Omental fat pad (tissue), 4 donors: Measurements from ENCODE around the gene CCDC3. TPM values are rescaled to one million over a fixed set of nuclear protein-coding genes. Genes with fewer than 3 reads are reported as not detected.

Experiments used
- ATAC-seq: fragments of 150-250 bp; one replicate; pipeline ENCODE4 v1.9.1; 2016; ENCODE audit warnings: mild to moderate bottlenecking, moderate library complexity; ENCODE audit not compliant: low FRiP score
- DNase-seq: peaks from one replicate; pipeline ENCODE4 v3.0.0-alpha.2; 2019; ENCODE audit warnings: low spot score
- total RNA-seq, 4 donors: library from RNA; depleted of rRNA; stranded (reverse); fragments of >200 nt; gene quantifications; one replicate each; pipeline ENCODE4 v1.1.0, GENCODE V29; 2016
- TF ChIP-seq, protein P1 (sequence below), 3 donors: fragments of 450-650 bp; IDR thresholded peaks; one replicate each; pipeline ENCODE4 v1.5.1; 2016 to 2017; ENCODE audit warnings: antibody characterized with exemption in 3 of 3, mild to moderate bottlenecking in 3 of 3, moderate library complexity in 2 of 3

CCDC3 gene
- total RNA-seq, 4 donors from 2014 or later: 23.5 to 77.8 (median 39.1) TPM

DNA sequence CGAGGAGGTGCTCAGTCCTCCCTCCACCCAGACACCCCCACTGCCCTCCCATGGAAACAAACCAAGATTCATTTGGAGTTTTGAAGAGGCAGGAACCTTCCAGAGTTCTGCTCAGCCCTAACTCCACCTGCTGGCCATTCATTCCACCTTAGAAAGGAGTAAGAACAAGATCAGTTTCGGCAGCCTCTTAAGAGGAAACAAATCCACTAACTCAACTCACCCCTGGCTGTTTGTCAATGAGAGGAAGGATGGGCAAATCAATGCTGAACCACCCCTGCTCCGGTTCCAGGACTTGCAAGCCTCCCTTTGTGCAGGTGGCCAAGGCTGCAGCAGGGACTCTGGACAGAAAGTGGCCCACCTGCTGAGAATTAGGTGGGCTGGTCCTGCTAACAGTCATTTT is 26.2 kb downstream of the CCDC3 start:
- DNase-seq: no peak
- ATAC-seq: no peak
- TF ChIP-seq, protein P1, sequence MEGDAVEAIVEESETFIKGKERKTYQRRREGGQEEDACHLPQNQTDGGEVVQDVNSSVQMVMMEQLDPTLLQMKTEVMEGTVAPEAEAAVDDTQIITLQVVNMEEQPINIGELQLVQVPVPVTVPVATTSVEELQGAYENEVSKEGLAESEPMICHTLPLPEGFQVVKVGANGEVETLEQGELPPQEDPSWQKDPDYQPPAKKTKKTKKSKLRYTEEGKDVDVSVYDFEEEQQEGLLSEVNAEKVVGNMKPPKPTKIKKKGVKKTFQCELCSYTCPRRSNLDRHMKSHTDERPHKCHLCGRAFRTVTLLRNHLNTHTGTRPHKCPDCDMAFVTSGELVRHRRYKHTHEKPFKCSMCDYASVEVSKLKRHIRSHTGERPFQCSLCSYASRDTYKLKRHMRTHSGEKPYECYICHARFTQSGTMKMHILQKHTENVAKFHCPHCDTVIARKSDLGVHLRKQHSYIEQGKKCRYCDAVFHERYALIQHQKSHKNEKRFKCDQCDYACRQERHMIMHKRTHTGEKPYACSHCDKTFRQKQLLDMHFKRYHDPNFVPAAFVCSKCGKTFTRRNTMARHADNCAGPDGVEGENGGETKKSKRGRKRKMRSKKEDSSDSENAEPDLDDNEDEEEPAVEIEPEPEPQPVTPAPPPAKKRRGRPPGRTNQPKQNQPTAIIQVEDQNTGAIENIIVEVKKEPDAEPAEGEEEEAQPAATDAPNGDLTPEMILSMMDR (IDR thresholded peaks at IDR 0.05): no peak

DNA sequence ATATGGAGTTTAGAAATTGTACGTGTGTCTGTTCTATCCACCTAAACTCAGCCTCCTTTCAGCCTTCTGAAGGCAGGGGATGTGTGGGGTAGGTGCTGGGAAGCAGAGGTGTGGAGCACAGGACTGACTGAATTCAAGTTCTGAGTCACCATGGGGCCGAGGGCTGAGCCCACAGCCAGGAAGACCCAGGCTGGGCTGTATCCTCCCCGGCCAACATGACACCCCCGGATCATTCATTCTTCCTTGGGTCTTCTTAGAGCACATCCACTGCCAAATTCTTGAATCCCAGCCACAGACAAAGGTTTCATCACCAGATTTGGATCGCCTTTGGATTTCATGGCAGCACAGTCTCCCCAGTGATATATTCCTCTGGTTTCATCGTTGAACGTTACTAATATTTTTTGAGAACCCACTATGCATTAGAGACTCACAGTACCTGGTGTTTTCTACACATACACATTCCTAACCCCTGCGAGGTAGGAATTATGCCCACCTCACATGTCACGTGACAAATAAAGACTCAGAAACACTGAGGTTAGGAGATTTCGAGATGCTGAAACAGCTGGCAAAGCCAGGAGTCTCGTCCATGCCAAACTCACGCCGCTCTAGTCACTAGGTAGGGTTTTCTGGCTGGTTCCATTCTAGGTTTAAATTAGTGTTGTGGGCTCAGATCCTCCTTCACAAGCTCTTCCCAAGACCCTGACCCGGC is 26.9 kb downstream of the CCDC3 start:
- TF ChIP-seq, protein P1 (IDR thresholded peaks at IDR 0.05): no peak
- ATAC-seq: peak; percentile 44
- DNase-seq: no peak

DNA sequence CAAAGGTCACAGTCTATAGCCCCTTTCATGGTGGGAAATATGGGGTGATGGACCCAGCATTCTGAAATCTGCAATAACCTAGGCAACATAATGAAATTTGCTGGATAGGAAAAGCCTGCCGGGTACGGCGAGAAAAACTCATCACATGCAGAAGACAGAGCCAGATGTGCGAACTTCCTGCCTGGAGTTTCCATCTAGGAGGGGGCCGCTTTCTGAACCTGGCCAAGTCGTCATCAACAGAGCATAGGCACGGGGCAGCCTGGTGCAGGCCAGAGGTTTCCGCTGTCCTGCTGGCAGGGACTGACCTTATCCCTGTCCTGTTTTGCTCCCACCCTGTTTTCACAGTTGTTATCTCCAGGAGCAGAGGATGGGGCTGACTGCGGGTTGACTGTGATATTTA is 27.4 kb downstream of the CCDC3 start:
- ATAC-seq (no peak), DNase-seq (no peak)
- TF ChIP-seq, protein P1 (IDR thresholded peaks at IDR 0.05): no peak

DNA sequence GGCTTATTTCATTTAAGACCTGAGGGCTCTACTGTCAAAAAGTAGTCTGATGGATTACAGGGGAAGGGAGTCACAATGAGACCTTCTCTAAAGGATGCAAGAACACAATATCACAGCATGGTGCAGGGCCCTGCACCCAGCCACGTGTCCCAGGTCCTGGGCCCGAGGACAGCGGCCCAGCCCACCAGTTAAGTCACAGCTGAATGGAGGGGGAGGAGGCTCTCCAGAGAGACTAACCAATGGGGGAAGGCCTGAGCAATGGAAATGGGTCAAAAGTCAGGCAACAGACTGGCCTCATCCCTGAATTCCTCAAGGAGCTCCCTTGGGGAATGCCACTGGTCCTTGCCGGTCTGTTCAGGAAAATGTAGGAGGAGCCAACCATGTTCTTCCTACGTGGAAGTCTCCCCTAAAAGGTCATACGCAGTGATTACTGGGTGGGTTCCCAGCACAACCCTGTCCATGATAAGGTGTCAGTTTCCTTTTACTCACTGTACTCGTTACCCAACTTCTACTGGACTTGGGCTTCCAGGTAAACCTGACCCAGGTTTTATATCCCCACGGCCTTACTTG is 28.3 kb downstream of the CCDC3 start:
- DNase-seq (no peak), ATAC-seq (no peak)
- TF ChIP-seq, protein P1 (IDR thresholded peaks at IDR 0.05): no peak

DNA sequence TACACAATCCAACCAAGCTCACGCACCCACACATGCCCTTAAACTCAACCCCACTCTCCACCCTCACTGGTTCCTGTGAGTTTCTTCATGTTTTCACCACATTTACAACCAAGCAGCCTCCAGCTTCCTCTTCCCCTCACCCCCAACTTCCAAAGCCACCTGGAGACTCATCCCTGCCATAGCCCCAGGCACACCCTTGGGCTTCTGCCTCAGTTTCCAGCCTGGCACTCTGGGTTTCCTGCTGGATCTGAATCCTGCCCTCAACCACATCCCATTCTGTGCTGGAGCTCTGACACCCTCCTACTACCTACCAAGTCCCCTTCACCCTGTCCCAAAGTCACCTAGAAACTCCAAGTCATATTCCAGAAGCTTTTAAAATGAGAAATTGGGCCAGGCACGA is 29.4 kb downstream of the CCDC3 start:
- TF ChIP-seq, protein P1 (IDR thresholded peaks at IDR 0.05): no peak
- ATAC-seq (no peak), DNase-seq (no peak)

DNA sequence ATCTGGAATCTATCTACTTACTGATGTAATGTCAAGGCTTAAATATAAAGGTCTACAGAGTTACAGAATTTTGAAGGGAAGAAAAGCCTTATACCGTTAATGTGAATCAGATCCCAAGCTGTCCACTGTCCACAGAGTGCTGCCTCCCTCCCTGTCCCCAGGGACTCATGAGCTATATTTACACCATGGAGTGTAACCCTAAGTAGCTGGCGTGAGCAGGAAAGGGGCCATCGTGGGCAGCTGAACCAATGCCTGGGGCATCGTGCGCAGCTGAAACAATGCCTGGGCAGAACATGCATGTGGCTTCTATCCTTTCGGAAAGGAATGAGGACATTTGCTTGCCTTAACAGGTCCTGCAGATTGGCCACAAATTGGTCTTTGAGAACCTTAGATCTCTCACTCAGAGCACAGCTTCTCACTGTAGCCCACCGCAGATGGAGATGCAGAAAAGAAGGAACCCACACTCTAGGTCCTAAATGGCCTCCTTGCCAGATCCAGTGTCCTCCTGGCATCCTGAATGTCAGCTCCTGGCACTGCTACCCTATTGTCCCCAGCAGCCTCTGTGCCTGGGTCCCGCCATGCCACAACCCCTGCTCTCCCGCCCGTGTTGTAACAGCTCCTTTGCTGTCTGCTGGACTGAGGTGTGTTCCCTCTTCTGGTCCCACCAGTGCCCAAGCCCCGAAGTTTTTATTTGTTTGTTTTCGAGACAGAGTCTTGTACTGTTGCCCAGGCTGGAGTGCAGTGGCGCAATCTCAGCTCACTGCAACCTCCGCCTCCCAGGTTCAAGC is 30.3 kb downstream of the CCDC3 start:
- DNase-seq: no peak
- no peak for ATAC-seq
- TF ChIP-seq, protein P1 (IDR thresholded peaks at IDR 0.05): no peak
